Measurements from ENCODE around the gene FOXP3.
A peak's percentile ranks its signal among the peaks of the same experiment; 100 is the strongest.

The FOXP3 gene

GRCh38 chrX:49212861-49213260 is 51.6 kb downstream of the FOXP3 start:
- DNase-seq: no peak

- no peak for DNase-seq
Observed at GRCh38 chrX:49212209-49212608, 52.3 kb downstream of the FOXP3 start.

- no peak for DNase-seq
Observed at GRCh38 chrX:49211074-49211473, 53.4 kb downstream of the FOXP3 start.

GRCh38 chrX:49210406-49210805 is 54.1 kb downstream of the FOXP3 start:
- DNase-seq: no peak

GRCh38 chrX:49209434-49210251 is 54.9 kb downstream of the FOXP3 start:
- peak; percentile 16 to 68 for DNase-seq

GRCh38 chrX:49208399-49208798 is 56.1 kb downstream of the FOXP3 start:
- no peak for DNase-seq

- no peak for DNase-seq
Observed at GRCh38 chrX:49206543-49206942, 58.0 kb downstream of the FOXP3 start.

GRCh38 chrX:49205443-49205842 is 59.1 kb downstream of the FOXP3 start:
- no peak for DNase-seq

GRCh38 chrX:49204709-49205108 is 59.8 kb downstream of the FOXP3 start:
- no peak for DNase-seq

GRCh38 chrX:49204017-49204416 is 60.5 kb downstream of the FOXP3 start:
- no peak for DNase-seq

GRCh38 chrX:49203536-49203935 is 61.0 kb downstream of the FOXP3 start:
- no peak for DNase-seq

- DNase-seq: no peak
Observed at GRCh38 chrX:49202022-49202421, 62.5 kb downstream of the FOXP3 start.

Data from inflammatory macrophage (primary cell).